ENCODE results near the gene C1D.
A peak's percentile ranks its signal among the peaks of the same experiment; 100 is the strongest.

The C1D gene

GRCh38 chr2:68062680-68063387 lies at the start of gene C1D:
Gene C1D, minus strand, starts transcription at chr2:68063004. Its CDS starts 15,694 bp downstream, at chr2:68047310.
- TF ChIP-seq CTCF (IDR thresholded peaks at IDR 0.05; ENCODE audit: low read depth, low read length) = no peak
- H3K4me3 ChIP-seq (ENCODE audit: low read depth, low read length) = peak within 1 kb of the TSS; percentile 99

- TF ChIP-seq CTCF (IDR thresholded peaks at IDR 0.05; ENCODE audit: low read depth, low read length) = no peak
- H3K4me3 ChIP-seq (ENCODE audit: low read depth, low read length) = no peak overlapping the region
These were observed 47.3 kb upstream of the C1D start for GRCh38 chr2:68110102-68110501.

GRCh38 chr2:68108120-68108519 lies 45.3 kb upstream of the C1D start:
- TF ChIP-seq CTCF (IDR thresholded peaks at IDR 0.05; ENCODE audit: low read depth, low read length) = no peak
- no peak overlapping the region for H3K4me3 ChIP-seq (ENCODE audit: low read depth, low read length)

- TF ChIP-seq CTCF (IDR thresholded peaks at IDR 0.05; ENCODE audit: low read depth, low read length) = no peak
- H3K4me3 ChIP-seq (ENCODE audit: low read depth, low read length) = no peak overlapping the region
These were observed 44.7 kb upstream of the C1D start for GRCh38 chr2:68107475-68107874.

- no peak for TF ChIP-seq CTCF (IDR thresholded peaks at IDR 0.05; ENCODE audit: low read depth, low read length)
- no peak overlapping the region for H3K4me3 ChIP-seq (ENCODE audit: low read depth, low read length)
These were observed 41.5 kb upstream of the C1D start for GRCh38 chr2:68104111-68104835.

- H3K4me3 ChIP-seq (ENCODE audit: low read depth, low read length) = no peak overlapping the region
- no peak for TF ChIP-seq CTCF (IDR thresholded peaks at IDR 0.05; ENCODE audit: low read depth, low read length)
These were observed 40.9 kb upstream of the C1D start for GRCh38 chr2:68103709-68104055.

- no peak for TF ChIP-seq CTCF (IDR thresholded peaks at IDR 0.05; ENCODE audit: low read depth, low read length)
- H3K4me3 ChIP-seq (ENCODE audit: low read depth, low read length) = no peak overlapping the region
These were observed 40.4 kb upstream of the C1D start for GRCh38 chr2:68103030-68103708.
